HG02884 (cell line): Measurements from ENCODE around the gene CLDN10.
"Not testable (repeated sequence)": the region's sequence is repeated elsewhere in the genome, so short reads cannot be mapped to it uniquely, and the experiment has no call there.

Experiments used
- ATAC-seq: cut with Tn5 transposase; IDR thresholded peaks from one replicate; pipeline ENCODE4 v1.9.1; 2021; ENCODE audit warnings: mild to moderate bottlenecking, moderate library complexity; ENCODE audit not compliant: unreplicated experiment

The CLDN10 gene

DNA sequence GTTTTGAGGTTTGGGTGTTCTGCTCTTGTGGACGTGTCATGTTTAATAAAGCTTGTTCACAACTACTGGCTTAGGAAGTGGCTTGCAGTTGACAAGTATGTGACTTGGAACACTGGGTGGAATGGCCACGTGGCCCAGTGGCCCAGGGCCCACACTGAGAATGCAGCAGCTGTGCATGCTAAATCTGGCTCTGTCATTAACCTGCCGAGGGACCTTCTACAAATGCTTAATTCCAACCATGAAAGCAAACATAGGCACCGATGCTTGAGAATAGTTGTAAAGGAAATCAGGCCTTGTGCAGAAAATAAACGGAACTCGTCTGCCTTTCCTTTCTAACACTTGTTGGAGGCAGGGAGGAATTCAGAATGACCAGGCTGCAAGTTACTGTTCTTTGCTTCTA, 11.6 kb upstream of the CLDN10 start:
- no peak for ATAC-seq

DNA sequence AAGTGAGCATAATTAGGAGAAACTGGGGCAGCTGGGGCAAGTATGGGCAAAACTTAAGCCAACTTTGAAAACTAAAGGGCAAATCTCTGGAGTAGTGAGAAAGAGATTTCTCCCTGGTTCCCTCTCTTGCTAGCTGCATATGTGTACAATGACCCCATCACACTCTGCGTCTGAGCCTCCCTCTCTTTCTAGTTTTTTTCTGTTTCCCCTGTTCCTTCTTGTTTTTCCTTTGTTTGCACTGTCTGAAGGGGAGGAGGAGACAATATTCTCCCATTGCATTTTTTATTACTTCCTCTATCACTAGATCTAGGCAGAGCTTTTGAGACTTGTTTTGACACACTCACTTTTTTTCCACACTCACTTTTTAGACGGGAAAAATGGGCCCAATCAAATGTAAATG, 11.2 kb upstream of the CLDN10 start:
- ATAC-seq, result no peak

DNA sequence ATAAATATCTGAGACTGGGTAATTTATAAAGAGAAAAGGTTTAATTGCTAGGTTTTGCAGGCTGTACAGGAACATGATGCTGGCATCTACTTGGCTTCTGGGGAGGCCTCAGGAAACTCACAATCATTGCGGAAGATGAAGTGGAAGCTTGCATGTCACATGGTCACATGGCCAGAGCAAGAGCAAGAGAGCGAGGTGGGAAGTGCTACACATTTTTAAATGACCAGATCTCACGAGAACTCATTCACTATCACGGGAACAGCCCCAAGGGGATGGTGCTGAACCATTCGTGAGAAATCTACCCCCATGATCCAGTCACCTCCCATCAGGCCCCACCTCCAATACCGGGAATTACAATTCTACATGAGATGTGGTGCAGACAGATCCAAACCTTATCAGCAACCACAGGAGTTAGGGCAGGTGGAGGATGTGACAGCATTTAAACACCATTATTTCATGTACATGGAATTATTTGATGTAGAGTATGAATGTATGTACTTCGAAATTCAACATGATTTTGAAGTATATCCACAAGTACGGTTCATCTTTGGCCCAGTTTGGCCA, 10.5 kb upstream of the CLDN10 start:
- ATAC-seq, result no peak

DNA sequence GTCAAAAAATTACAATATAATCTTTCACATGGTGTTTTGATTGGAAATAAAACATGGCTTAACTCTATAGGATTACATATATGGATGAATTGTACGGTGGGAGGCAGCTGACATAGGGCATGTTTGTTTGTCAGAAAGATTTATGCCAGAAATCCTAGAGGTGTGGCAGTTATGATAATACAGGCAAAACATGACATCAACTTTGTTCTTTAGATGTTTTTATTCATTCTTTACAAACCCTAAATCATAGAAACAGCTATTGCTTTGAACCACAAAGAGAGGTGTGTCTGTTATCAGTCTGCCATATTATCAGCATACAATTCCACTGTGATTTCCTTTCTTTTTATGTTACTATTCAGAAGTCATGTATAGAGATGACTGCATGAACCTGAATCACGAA, 8.2 kb upstream of the CLDN10 start:
- ATAC-seq, result no peak

DNA sequence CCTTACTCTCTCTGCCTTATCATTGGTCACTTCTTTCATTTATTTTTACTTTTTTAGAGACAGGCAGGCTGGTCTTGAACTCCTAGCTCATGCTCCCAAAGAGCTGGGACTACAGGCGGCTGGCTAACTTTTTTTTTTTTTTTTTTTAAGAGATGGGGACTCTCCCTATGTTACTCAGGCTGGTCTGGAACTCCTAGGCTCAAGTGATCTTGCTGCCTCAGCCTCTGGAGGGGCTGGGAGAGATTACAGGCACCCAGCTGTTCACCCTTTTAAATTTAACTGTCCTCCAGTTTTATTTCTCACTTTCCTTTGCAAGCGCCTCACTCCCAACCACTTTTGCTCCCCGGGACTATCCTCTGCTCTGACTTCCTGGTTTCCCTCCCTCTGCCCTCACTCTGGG, 5.6 kb upstream of the CLDN10 start:
- ATAC-seq, result no peak

DNA sequence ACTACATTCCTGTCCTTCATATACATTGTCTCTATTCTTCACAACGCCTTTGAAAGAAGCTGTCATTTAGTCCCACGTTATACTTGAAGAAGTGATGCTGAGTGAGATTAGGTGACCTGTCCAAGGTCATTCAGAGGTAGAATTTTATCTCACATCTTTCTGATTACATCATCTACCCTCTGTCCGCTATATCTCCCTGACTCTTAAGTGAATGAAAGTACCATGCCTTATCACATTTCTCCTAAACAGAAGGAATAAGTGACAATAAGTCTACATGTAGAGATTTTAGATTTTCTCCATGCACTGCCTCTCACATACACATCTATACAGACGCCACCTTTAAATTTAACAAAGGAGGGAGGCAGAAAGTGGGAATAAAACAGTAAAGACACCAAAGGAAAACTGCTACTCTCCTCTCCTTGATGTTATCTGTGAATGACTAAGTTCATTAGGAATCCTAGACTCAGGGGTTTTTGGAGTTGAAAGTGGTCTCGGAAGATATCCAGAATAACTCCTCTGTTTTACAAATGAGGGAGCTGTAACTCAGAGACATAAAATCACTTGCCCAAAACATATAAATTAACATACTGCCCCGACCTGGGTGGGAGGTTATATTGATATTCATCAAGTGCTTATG, 4.9 kb upstream of the CLDN10 start:
- ATAC-seq, result no peak

DNA sequence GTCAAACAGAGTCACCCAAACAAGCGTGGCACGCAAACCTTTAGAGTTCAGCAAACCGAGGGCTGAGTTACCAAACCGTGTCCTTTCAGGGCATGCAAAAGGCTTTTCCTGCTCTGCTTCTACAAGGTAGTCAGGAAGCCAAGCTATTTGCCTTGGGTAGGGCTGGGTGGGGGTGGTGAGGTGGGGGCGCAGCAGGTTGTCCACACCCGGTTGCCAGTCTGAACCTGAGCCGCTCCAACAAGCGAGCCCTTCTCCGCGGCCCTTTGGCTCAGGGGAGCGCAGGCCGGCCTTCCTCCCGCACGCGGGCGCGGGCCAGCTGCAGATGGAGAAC, 347 bp upstream of the CLDN10 start:
- peak; percentile 14 for ATAC-seq

DNA sequence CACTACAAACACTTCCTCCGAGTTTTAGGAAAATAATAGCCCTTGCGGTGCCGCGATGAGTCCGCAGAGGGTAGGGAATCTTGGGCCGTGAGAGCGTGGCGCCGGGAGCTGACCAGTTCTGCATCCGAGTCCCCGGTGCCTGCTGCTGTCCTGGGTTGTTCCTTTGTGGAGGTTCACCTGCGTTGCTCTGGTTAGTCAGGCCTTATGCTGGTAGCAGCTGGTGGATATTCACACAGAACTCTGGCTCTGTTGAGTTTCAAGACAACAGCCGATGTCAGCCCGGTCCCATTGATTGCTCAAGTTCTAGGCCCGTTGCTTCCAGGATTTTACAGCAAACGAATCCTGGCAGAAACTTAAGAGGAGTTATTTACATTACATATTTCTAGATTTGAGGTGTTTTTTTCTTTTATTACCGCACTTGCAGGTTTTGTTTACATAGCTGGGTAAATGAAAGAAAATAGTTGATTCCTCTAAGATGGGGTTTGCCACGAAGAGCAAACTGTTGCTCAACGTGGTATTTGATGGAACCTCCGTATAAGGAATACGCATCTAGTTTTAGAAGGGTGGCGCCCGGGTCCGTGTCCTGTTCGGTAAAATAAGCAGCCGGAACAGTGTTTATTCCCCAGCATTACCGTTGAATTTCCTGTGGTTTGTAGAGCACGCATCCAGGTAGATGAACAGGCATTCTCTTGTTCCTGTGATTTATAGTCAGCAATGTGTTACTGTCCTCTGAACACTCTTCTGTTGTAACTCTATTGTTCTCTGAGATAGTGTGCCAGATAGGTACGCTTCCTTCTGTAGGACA, 1.3 kb downstream of the CLDN10 start:
- no peak for ATAC-seq

DNA sequence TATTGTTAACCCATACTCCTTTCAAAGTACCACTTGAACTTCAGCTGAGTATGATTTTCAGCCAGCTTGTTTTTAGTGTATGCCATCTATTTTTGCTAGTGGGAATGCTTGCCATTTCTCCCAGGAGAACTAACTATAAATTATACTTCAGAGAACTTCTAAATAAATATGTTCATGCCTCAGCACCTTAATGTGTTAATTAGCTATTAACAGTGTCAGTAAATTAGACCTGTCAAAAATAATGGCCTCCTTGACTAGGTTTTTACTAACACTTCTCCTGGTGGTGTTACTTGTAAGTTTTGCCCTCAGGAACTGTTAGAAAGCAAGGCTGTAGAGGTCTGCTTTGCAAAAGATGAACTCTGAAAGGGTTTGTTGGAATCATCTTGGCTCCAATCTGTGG, 4.5 kb downstream of the CLDN10 start:
- ATAC-seq, result no peak

DNA sequence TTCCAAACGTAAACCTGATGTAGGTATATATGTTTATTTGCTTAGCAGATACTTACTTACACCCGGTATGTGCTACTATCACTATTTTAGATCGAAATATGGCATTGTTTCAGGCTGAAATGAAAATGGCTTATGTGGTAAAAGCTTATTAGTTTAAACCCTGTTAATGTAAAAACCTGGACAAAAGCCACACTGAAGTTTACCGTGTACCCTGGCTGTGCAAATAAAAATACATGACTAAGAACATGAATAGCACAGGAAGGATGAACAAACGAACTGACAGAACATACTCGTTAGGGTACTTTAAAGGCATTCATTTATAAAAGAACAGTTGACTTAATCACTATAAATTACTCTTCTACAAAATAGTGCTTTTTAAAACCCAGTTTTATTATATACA, 6.6 kb downstream of the CLDN10 start:
- ATAC-seq, result no peak

DNA sequence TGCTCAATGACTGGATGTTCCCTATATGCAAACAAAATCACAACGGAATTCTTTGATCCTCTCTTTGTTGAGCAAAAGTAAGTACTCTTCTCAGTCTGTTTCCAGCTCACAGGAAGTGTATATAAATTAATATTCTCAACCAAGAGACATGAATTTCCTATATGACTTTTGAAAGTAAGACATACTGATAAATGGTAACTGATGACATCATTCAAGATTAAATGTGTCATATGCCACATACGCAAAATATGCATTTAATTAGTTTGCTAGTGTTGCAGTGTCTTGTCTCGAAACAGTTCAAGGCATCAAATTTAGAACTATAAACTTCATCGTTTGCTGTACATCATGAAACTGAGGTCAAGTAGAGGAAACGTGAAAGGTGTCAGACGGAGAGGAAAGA, 7.9 kb downstream of the CLDN10 start:
- ATAC-seq, result no peak

DNA sequence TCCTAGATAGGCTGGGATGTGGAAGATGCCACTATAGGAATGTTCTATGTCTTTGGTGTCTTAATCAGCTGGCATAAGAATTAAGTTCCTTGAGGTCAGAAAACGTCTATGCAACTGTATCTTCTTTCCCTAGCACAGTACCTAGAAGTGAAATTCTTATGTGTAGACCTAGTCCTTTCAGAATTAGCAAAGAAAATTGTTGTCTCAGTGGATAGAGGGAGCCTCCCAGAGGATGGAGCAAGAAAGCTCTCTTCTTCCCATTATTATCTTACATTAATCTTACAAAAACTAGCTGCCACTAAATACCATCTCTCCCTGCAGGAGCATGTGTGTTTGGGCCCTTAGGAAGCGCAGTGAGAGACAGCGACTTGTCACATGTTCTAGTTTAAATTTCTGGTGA, 11.6 kb downstream of the CLDN10 start:
- no peak for ATAC-seq

DNA sequence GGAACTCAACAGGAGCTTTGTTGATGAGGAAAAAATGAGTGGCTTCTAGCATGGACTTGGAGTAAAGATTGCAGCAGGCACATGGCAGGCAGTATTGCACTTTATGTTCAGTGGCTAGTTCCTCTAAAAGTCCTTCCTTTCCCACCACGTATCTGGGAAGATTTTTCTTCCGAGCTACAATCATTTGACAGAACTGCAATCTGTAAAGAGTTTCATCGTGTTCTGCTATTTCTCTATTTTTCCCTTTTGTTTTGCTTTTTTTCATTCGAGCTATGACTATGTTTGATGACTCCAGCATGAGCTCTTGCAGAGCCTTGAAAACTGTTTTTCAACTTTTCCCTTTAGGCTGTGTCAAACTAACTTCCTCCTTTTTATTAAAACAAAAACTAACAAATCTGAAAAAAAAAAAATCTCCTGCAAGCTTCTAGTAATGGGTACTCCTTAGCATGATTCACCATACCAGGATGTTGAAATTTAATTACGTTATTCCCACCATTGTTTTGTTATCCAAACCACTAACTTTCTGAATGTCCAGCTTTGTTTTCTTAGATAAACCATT, 12.3 kb downstream of the CLDN10 start:
- ATAC-seq, result no peak

DNA sequence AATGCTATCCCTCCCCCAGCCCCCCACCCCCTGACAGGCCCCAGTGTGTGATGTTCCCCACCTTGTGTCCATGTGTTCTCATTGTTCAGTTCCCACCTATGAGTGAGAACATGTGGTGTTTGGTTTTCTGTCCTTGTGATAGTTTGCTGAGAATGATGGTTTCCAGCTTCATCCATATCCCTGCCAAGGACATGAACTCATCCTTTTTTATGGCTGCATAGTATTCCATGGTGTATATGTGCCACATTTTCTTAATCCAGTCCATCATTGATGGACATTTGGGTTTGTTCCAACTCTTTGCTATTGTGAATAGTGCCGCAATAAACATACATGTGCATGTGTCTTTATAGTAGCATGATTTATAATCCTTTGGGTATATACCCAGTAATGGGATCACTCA, 13.2 kb downstream of the CLDN10 start:
- not testable (repeated sequence) for ATAC-seq

DNA sequence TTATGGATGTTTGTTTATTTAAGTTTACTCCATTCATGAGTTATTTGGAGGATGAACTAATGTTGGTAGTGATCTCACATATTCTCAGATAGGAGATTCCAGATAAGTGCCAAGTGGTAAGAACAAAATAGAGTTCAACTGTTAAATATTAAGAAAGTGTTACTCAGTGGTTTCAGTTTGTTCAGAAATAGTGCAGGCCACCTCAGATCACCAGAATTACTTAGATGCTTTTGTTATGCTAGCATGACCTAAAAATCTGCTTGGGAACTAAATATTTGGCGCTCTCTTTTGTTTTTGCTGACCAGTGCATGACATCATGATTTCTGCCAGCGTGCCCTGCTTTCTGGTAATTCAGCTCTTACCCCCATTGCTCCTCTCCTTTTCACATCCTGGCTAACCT, 15.6 kb downstream of the CLDN10 start:
- no peak for ATAC-seq

DNA sequence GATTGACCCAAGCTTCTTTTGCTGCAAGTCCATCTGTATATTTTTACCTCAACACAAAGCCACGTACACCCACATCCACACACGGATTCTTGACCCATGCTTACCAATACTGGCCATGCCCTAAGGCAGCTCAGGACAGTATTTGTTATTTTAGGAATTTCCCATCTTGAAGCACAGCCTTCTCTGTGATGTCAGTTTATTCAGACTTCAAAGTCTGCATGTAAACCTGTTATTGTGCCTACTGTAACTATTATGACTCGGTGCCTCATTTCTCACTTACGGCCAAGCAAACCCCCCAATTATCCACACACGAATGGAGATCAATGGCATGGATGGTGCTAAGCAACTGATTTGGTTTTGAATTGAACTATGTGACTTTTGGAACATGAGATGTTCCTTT, 17.5 kb downstream of the CLDN10 start:
- ATAC-seq, result no peak

DNA sequence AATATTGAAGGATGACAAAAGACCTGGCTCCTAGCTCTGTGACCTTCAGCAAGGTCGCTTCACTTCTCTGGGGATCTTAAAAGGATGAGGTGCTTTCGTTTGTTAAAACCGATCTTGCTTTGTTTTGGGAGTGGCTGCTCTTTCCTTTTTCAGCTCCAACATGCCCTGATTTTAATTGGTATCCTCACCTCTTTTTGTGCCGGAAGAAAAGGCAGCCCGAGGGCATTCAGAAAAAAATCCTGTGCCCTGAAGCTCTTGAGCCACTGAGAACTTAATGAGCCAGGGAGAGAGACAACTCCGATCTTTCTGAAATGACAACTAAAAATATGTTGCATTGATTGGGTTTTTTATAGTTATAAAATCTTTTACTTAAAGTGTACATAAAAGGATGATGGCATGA, 19.4 kb downstream of the CLDN10 start:
- ATAC-seq, result no peak

DNA sequence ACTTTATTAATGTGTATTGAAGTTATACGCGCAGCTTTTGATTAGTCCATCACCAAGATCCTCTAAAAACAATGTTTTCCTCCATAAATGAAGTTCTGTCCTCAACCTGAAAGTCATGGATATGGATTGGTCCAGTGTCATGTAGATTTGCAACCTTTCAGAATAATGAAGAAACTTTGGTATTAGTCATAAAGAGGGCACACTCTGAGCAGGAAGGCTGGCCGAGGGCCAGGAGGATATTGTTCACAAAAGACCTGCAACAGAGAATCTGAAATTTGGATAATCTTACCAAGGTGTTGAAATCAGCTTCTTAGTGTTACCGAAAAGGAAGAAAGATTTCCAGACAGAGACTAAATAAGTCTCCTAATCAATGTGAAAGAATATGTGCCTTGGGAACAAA, 20.7 kb downstream of the CLDN10 start:
- no peak for ATAC-seq

DNA sequence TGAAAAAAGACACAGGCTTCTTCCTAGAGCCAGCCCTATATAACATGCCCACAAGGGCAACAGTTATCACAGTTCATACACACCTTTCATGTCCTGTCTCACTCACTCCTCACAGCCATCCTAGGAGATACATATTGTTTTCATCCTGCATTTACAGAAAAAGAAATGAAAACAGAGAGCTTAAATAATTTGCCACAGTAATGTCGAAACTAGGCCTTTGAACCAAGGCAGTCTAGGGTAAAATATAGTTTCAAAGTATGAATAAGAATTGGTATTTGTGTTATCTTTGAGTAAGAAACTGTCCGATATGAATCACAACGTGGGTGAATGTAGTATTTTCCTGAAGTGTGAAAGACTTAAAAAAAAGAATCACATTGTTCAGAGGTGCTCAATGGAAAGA, 26.8 kb downstream of the CLDN10 start:
- ATAC-seq, result peak; percentile 97

DNA sequence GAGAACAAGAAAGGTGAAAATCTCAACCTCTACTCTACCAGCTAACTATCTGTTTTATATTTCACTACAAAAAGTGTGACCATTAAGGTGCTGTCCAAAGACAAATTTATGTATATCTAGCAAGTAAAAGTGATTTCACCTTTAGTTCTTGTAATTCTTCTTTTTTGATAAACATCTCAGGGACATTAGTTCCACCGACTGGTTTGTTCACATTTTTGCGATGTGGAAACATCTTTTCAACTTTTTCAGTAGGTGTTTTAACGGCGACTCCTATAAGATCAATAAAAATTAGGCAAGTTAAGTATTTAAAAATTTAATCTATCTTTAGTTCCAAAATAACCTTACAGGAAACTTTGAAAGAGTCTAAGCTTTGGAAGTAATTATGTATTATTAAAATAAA, 33.3 kb downstream of the CLDN10 start:
- no peak for ATAC-seq

DNA sequence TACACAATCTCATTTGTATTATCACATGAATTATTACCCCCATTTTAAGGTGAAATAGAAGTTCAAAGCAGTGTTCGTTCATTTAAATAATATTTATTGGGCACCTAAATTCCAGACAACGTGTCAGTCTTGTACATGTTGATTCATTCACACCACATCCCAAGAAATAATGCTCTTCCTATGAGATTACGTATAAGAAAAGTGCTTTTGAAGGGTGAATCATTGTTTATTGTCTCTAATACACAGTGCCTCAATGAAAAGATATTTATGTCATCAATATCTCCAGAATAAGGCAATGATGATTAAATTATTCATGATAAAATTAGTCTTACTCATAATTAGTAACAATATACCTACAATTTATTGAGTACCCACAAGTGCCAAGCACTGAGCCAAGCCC, 35.6 kb downstream of the CLDN10 start:
- no peak for ATAC-seq

DNA sequence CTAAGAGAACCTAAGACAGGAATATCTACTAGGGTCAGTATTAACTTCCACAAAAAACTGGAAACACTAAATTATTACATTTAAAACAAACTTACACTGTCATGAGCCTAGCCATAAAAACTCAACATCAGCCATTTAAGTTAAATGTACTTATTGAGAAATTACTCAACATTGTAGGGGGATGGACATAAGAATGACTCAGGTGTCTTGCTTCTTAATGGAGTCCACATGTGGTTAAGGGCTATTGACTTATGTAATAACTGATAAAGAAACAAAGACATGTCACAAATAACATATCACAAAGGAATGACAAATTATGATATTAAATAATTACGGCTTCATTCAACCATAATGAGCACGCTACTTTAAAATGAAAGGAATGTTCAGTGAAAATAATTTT, 36.2 kb downstream of the CLDN10 start:
- no peak for ATAC-seq
